ENCODE measurements around the gene ORC2.

GRCh38 chr2:200987137-200987536 is 23.7 kb upstream of the ORC2 start:
- TF ChIP-seq POLR2A (IDR thresholded peaks at IDR 0.05) (no peak), CTCF (IDR thresholded peaks at IDR 0.05) (no peak), EP300 (IDR thresholded peaks at IDR 0.05) (no peak)

Measured in ovary (tissue), 3 donors.